Measurements from ENCODE around the gene TNIK. TPM values are rescaled to one million over a fixed set of nuclear protein-coding genes. Genes with fewer than 3 reads are reported as not detected.

The TNIK gene
- polyA plus RNA-seq, 1 donor from 2014 or later = 19.3 TPM

DNA sequence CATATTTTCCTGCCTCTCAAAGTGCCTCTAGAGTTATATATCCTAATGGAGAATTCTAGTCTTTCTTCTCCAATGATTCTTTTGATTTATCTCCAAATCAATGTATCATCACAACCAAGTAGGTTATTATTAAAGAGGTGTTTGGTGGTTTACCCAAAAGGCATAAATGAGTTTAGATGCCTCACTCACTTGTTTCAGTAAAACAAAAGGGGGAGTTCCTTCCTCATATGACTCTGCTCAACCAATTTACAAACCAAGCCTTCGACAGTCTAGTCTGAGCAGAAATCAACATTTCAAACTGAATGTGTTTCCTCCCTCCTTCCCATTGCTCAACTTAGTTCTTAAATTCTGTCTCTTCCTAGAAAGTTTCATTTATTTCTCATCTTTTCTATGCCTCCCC, 116.5 kb downstream of the TNIK start:
- Histone ChIP-seq H4K20me1 (ENCODE audit: insufficient read depth) (no peaks in the 10 kb centered on the region), H3K9ac (ENCODE audit: low read length) (no peak overlapping the region), H3K79me2 (replicated peaks; ENCODE audit: insufficient read depth, low read length) (no peaks in the 10 kb centered on the region)

DNA sequence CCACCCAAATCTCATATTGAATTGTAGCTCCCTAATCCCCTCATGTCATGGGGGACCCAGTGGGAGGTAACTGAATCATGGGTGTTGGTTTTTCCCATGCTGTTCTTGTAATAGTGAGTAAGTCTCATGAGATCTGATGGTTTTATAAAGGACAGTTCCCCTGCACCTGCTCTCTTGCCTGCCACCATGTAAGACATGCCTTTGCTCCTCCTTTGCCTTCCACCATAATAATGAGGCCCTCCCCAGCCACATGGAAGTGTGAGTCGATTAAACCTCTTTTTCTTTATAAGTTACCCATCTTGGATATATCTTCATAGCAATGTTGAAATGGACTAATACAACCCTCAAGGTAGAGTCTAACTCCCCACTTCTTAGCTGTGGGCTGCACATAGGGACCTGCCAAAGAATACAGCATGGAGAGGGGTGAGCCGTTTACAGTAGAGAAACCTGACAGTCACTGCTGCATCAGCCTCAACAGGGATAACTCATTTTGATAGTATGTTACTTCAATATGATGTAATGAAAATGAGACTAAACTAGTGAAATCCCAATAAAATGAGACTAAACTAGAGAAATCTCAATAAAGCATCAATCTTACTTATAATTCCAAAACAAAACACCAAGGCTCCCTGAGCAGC, 117.3 kb downstream of the TNIK start:
- H3K9me2 ChIP-seq (ENCODE audit: insufficient read depth, low read length) = no peaks in the 10 kb centered on the region
- H3K79me2 ChIP-seq (replicated peaks; ENCODE audit: insufficient read depth, low read length) = no peaks in the 10 kb centered on the region
- H4K20me1 ChIP-seq (ENCODE audit: insufficient read depth) = no peaks in the 10 kb centered on the region
- no peak overlapping the region for H2AFZ ChIP-seq (ENCODE audit: low read depth, low read length)
- H3K4me2 ChIP-seq (ENCODE audit: low read length) = no peak overlapping the region
- TF ChIP-seq, protein P1, sequence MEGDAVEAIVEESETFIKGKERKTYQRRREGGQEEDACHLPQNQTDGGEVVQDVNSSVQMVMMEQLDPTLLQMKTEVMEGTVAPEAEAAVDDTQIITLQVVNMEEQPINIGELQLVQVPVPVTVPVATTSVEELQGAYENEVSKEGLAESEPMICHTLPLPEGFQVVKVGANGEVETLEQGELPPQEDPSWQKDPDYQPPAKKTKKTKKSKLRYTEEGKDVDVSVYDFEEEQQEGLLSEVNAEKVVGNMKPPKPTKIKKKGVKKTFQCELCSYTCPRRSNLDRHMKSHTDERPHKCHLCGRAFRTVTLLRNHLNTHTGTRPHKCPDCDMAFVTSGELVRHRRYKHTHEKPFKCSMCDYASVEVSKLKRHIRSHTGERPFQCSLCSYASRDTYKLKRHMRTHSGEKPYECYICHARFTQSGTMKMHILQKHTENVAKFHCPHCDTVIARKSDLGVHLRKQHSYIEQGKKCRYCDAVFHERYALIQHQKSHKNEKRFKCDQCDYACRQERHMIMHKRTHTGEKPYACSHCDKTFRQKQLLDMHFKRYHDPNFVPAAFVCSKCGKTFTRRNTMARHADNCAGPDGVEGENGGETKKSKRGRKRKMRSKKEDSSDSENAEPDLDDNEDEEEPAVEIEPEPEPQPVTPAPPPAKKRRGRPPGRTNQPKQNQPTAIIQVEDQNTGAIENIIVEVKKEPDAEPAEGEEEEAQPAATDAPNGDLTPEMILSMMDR (IDR thresholded peaks at IDR 0.05; ENCODE audit: poor library complexity, severe bottlenecking) = no peak
- TF ChIP-seq POLR2AphosphoS5 (IDR thresholded peaks at IDR 0.05) = no peak
- TF ChIP-seq, protein P2, sequence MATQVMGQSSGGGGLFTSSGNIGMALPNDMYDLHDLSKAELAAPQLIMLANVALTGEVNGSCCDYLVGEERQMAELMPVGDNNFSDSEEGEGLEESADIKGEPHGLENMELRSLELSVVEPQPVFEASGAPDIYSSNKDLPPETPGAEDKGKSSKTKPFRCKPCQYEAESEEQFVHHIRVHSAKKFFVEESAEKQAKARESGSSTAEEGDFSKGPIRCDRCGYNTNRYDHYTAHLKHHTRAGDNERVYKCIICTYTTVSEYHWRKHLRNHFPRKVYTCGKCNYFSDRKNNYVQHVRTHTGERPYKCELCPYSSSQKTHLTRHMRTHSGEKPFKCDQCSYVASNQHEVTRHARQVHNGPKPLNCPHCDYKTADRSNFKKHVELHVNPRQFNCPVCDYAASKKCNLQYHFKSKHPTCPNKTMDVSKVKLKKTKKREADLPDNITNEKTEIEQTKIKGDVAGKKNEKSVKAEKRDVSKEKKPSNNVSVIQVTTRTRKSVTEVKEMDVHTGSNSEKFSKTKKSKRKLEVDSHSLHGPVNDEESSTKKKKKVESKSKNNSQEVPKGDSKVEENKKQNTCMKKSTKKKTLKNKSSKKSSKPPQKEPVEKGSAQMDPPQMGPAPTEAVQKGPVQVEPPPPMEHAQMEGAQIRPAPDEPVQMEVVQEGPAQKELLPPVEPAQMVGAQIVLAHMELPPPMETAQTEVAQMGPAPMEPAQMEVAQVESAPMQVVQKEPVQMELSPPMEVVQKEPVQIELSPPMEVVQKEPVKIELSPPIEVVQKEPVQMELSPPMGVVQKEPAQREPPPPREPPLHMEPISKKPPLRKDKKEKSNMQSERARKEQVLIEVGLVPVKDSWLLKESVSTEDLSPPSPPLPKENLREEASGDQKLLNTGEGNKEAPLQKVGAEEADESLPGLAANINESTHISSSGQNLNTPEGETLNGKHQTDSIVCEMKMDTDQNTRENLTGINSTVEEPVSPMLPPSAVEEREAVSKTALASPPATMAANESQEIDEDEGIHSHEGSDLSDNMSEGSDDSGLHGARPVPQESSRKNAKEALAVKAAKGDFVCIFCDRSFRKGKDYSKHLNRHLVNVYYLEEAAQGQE (IDR thresholded peaks at IDR 0.05; ENCODE audit: borderline replicate concordance) = no peak
- TF ChIP-seq TAF1 (IDR thresholded peaks at IDR 0.05; ENCODE audit: low read depth) = no peak
- TF ChIP-seq SMC3 (conservative IDR thresholded peaks at IDR 0.05; ENCODE audit: poor library complexity) = no peak
- TF ChIP-seq RAD21 (conservative IDR thresholded peaks at IDR 0.05) = no peak
- TF ChIP-seq EP300 (conservative IDR thresholded peaks at IDR 0.05; ENCODE audit: poor library complexity, severe bottlenecking) = no peak
- no peak for TF ChIP-seq EZH2 (IDR thresholded peaks at IDR 0.05; ENCODE audit: borderline replicate concordance, insufficient read depth, low read length, poor library complexity, severe bottlenecking)
- TF ChIP-seq MXI1 (conservative IDR thresholded peaks at IDR 0.05; ENCODE audit: poor library complexity, severe bottlenecking) = no peak
- no peaks in the 10 kb centered on the region for H3F3A ChIP-seq (ENCODE audit: insufficient read depth, low read length, poor library complexity, severe bottlenecking)
- no peaks in the 10 kb centered on the region for H3K9me3 ChIP-seq (ENCODE audit: low read length)
- H3K27ac ChIP-seq (ENCODE audit: low read length) = no peak overlapping the region
- no peaks in the 10 kb centered on the region for H3K27me3 ChIP-seq (ENCODE audit: insufficient read depth, low read depth, low read length)
- H3K9ac ChIP-seq (ENCODE audit: low read length) = no peak overlapping the region
- H3K36me3 ChIP-seq (ENCODE audit: insufficient read depth, low read length) = no peaks in the 10 kb centered on the region
- H3K4me3 ChIP-seq (ENCODE audit: low read length) = no peak overlapping the region

More for the DNA sequence above, 116.5 kb downstream of the TNIK start:
- TF ChIP-seq MXI1 (conservative IDR thresholded peaks at IDR 0.05; ENCODE audit: poor library complexity, severe bottlenecking) = no peak
- no peak for TF ChIP-seq EZH2 (IDR thresholded peaks at IDR 0.05; ENCODE audit: borderline replicate concordance, insufficient read depth, low read length, poor library complexity, severe bottlenecking)
- TF ChIP-seq POLR2AphosphoS5 (IDR thresholded peaks at IDR 0.05) = no peak
- TF ChIP-seq EP300 (conservative IDR thresholded peaks at IDR 0.05; ENCODE audit: poor library complexity, severe bottlenecking) = no peak
- no peak overlapping the region for H3K27ac ChIP-seq (ENCODE audit: low read length)
- H3K9me2 ChIP-seq (ENCODE audit: insufficient read depth, low read length) = no peaks in the 10 kb centered on the region
- H2AFZ ChIP-seq (ENCODE audit: low read depth, low read length) = no peak overlapping the region
- H3K36me3 ChIP-seq (ENCODE audit: insufficient read depth, low read length) = no peaks in the 10 kb centered on the region
- H3K4me2 ChIP-seq (ENCODE audit: low read length) = no peak overlapping the region
- no peaks in the 10 kb centered on the region for H3F3A ChIP-seq (ENCODE audit: insufficient read depth, low read length, poor library complexity, severe bottlenecking)
- H3K27me3 ChIP-seq (ENCODE audit: insufficient read depth, low read depth, low read length) = no peaks in the 10 kb centered on the region
- no peak overlapping the region for H3K4me3 ChIP-seq (ENCODE audit: low read length)
- no peaks in the 10 kb centered on the region for H3K9me3 ChIP-seq (ENCODE audit: low read length)
